H1 (cell line): ENCODE data around the gene THRB. TPM values are rescaled to one million over a fixed set of nuclear protein-coding genes. Genes with fewer than 3 reads are reported as not detected.

Experiments used
- CTCF ChIA-PET: fragments of 300-600 bp; sonication (Branson Sonifier 250); formaldehyde crosslinking; loops from one replicate; lab custom pipeline; 2021; ENCODE audit not compliant: partially characterized antibody; lab: Charles Lee
- POLR2A ChIA-PET: fragments of 300-600 bp; sonication (Branson Sonifier 250); formaldehyde crosslinking; loops from one replicate; lab custom pipeline; 2021; ENCODE audit warnings: inconsistent platforms; ENCODE audit not compliant: partially characterized antibody; lab: Charles Lee
- DNase-seq, 2 experiments: peaks; one replicate each; pipeline versions ENCODE4 v3.0.0 to v3.0.0-alpha.2; 2010 to 2022; ENCODE audit warnings: low spot score in 2 of 2, low read depth in 1 of 2, mixed read lengths in 1 of 2
- FAIRE-seq: peaks from 2 replicates; lab custom pipeline; 2011; peaks lifted over from hg19 to GRCh38; lab: Jason Lieb, UNC
- H2AFZ ChIP-seq: 2 replicates; pipeline ENCODE4 v1.8.1; 2012; ENCODE audit warnings: low read length, inconsistent platforms
- H2AK5ac ChIP-seq: 2 replicates; pipeline ENCODE4 v1.6.1; 2013; ENCODE audit warnings: low read depth, low read length
- H2BK120ac ChIP-seq: replicated peaks from 2 replicates; pipeline ENCODE3; 2013; ENCODE audit warnings: low read depth, low read length, inconsistent platforms
- H2BK12ac ChIP-seq: 2 replicates; pipeline ENCODE4 v1.6.1; 2013; ENCODE audit warnings: low read depth, low read length
- H2BK15ac ChIP-seq: 2 replicates; pipeline ENCODE4 v1.6.1; 2013; ENCODE audit warnings: low read length
- H2BK20ac ChIP-seq: 2 replicates; pipeline ENCODE4 v1.6.1; 2013; ENCODE audit warnings: low read length
- H2BK5ac ChIP-seq: 2 replicates; pipeline ENCODE4 v1.6.1; 2013; ENCODE audit warnings: low read depth, low read length
- H3K14ac ChIP-seq: 2 replicates; pipeline ENCODE4 v1.6.1; 2013; ENCODE audit warnings: inconsistent platforms; ENCODE audit not compliant: insufficient read length
- H3K18ac ChIP-seq: 2 replicates; pipeline ENCODE4 v1.6.1; 2013; ENCODE audit warnings: low read length; ENCODE audit errors: extremely low read depth
- H3K23ac ChIP-seq: 2 replicates; pipeline ENCODE4 v1.6.1; 2013; ENCODE audit warnings: inconsistent platforms; ENCODE audit not compliant: insufficient read length
- H3K23me2 ChIP-seq: 2 replicates; pipeline ENCODE4 v1.6.1; 2013; ENCODE audit warnings: low read depth, low read length
- H3K27ac ChIP-seq: 2 replicates; pipeline ENCODE4 v1.6.1; 2011; ENCODE audit warnings: low read depth, low read length, inconsistent platforms
- H3K27me3 ChIP-seq, 4 experiments: replicated peaks in 1 of 4; 1 replicate in 1 of 4; 2 replicates in 3 of 4; pipeline versions ENCODE4 v1.6.1 to v1.8.1; 2011 to 2013; ENCODE audit warnings: low read length in 3 of 4, mild to moderate bottlenecking in 3 of 4, inconsistent platforms in 2 of 4, mixed read lengths in 2 of 4, moderate library complexity in 1 of 4; ENCODE audit not compliant: control insufficient read depth in 3 of 4, insufficient read depth in 3 of 4; ENCODE audit errors: extremely low read depth in 1 of 4
- H3K36me3 ChIP-seq, 4 experiments: 2 replicates each; pipeline versions ENCODE4 v1.6.1 to v1.8.1; 2011 to 2013; ENCODE audit warnings: mild to moderate bottlenecking in 4 of 4, low read length in 3 of 4, moderate library complexity in 2 of 4, control low read depth in 1 of 4, inconsistent platforms in 1 of 4; ENCODE audit not compliant: insufficient read depth in 4 of 4, control insufficient read depth in 2 of 4
- H3K4ac ChIP-seq: replicated peaks from 2 replicates; pipeline ENCODE3; 2013; ENCODE audit warnings: low read length, low read depth, mixed read lengths, inconsistent platforms; ENCODE audit not compliant: insufficient read length
- H3K4me1 ChIP-seq, 4 experiments: replicated peaks in 1 of 4; 1 replicate in 1 of 4; 2 replicates in 3 of 4; pipeline versions ENCODE4 v1.6.1 to v1.8.1; 2011 to 2013; ENCODE audit warnings: low read length in 3 of 4, inconsistent platforms in 2 of 4, mixed read lengths in 1 of 4; ENCODE audit not compliant: insufficient read depth in 4 of 4, control insufficient read depth in 3 of 4
- H3K4me2 ChIP-seq, 2 experiments: 2 replicates each; pipeline versions ENCODE4 v1.6.1 to v1.8.1; 2011 to 2013; ENCODE audit warnings: low read depth in 2 of 2, low read length in 2 of 2, control low read depth in 1 of 2, inconsistent platforms in 1 of 2, mild to moderate bottlenecking in 1 of 2; ENCODE audit not compliant: insufficient read depth in 1 of 2
- H3K4me3 ChIP-seq, 4 experiments: fragments of 200-600, 300-600 bp in 1 of 4; sonication (generic), shearing (Covaris generic), sonication (Bioruptor Twin) in 1 of 4; 2 replicates each; pipeline versions ENCODE4 v1.5.1 to v1.8.1; 2011 to 2016; ENCODE audit warnings: low read length in 4 of 4, low read depth in 3 of 4, control low read depth in 2 of 4, inconsistent platforms in 2 of 4, mild to moderate bottlenecking in 2 of 4, mixed read lengths in 1 of 4, moderate library complexity in 1 of 4; ENCODE audit not compliant: insufficient read depth in 2 of 4; ENCODE audit errors: extremely low read depth in 1 of 4
- H3K56ac ChIP-seq: replicated peaks from 2 replicates; pipeline ENCODE3; 2013; ENCODE audit warnings: low read depth, mild to moderate bottlenecking, mixed read lengths, low read length, inconsistent platforms; ENCODE audit not compliant: insufficient read length
- H3K79me1 ChIP-seq: 2 replicates; pipeline ENCODE4 v1.6.1; 2013; ENCODE audit warnings: low read depth, low read length, control low read depth
- H3K79me2 ChIP-seq, 2 experiments: 2 replicates each; pipeline versions ENCODE4 v1.6.1 to v1.8.1; 2012 to 2013; ENCODE audit warnings: low read length in 2 of 2, mild to moderate bottlenecking in 2 of 2, inconsistent platforms in 1 of 2; ENCODE audit not compliant: insufficient read depth in 2 of 2, control insufficient read depth in 1 of 2
- H3K9ac ChIP-seq, 4 experiments: replicated peaks in 1 of 4; 1 replicate in 1 of 4; 2 replicates in 3 of 4; pipeline versions ENCODE4 v1.6.1 to v1.8.1; 2011 to 2013; ENCODE audit warnings: low read depth in 3 of 4, low read length in 3 of 4, control low read depth in 2 of 4, mild to moderate bottlenecking in 2 of 4, moderate library complexity in 2 of 4, inconsistent platforms in 1 of 4; ENCODE audit errors: extremely low read depth in 1 of 4
- H3K9me3 ChIP-seq, 2 experiments: 2 replicates each; pipeline versions ENCODE4 v1.6.1 to v1.8.1; 2012 to 2013; ENCODE audit warnings: mild to moderate bottlenecking in 2 of 2, moderate library complexity in 2 of 2, control low read depth in 1 of 2, inconsistent platforms in 1 of 2, low read depth in 1 of 2, low read length in 1 of 2, mixed read lengths in 1 of 2; ENCODE audit not compliant: insufficient read depth in 2 of 2
- H4K20me1 ChIP-seq, 2 experiments: replicated peaks in 1 of 2; 2 replicates each; pipeline versions ENCODE3 to v1.8.1; 2011 to 2013; ENCODE audit warnings: inconsistent platforms in 2 of 2, low read length in 2 of 2, mild to moderate bottlenecking in 1 of 2; ENCODE audit not compliant: insufficient read depth in 2 of 2, control insufficient read depth in 1 of 2
- H4K5ac ChIP-seq: 2 replicates; pipeline ENCODE4 v1.6.1; 2013; ENCODE audit warnings: low read length, low read depth, mixed read lengths, inconsistent platforms; ENCODE audit not compliant: insufficient read length
- H4K8ac ChIP-seq: 2 replicates; pipeline ENCODE4 v1.8.0; 2013; ENCODE audit warnings: mild to moderate bottlenecking, moderate library complexity, low read length, inconsistent platforms; ENCODE audit not compliant: insufficient read depth; ENCODE audit errors: extremely low read depth
- H4K91ac ChIP-seq: replicated peaks from 2 replicates; pipeline ENCODE3; 2013; ENCODE audit warnings: low read length, mixed read lengths, inconsistent platforms; ENCODE audit not compliant: insufficient read length
- ASH2L ChIP-seq: fragments of 200-600, 300-600 bp; sonication (generic); IDR thresholded peaks from one replicate; pipeline ENCODE4 v1.7.1; 2017; ENCODE audit warnings: low read length
- CBX8 ChIP-seq: fragments of 300-800, 300-1000 bp; sonication (generic); IDR thresholded peaks from 2 replicates; pipeline ENCODE4 v1.7.1; 2016; ENCODE audit warnings: low read depth, low read length, borderline replicate concordance
- CTBP2 ChIP-seq: IDR thresholded peaks from 2 replicates; pipeline ENCODE4 v1.7.0; 2011; ENCODE audit warnings: borderline replicate concordance, mild to moderate bottlenecking, moderate library complexity, mixed read lengths, low read length; ENCODE audit not compliant: insufficient read depth, insufficient read length
- CTCF ChIP-seq, 3 experiments: IDR thresholded peaks; 1 replicate in 2 of 3; 2 replicates in 1 of 3; pipeline versions ENCODE4 v1.5.1 to v1.6.1; 2011; ENCODE audit warnings: low read length in 3 of 3, mild to moderate bottlenecking in 3 of 3, inconsistent platforms in 2 of 3, low read depth in 1 of 3, moderate library complexity in 1 of 3; ENCODE audit not compliant: insufficient read depth in 1 of 3; ENCODE audit errors: control extremely low read depth in 1 of 3
- EP300 ChIP-seq, 2 experiments: IDR thresholded peaks; 1 replicate in 1 of 2; 2 replicates in 1 of 2; pipeline ENCODE4 v1.6.1; 2011 to 2012; ENCODE audit warnings: low read depth in 2 of 2, low read length in 2 of 2, mild to moderate bottlenecking in 2 of 2, borderline replicate concordance in 1 of 2, inconsistent platforms in 1 of 2, moderate library complexity in 1 of 2
- KDM4A ChIP-seq: IDR thresholded peaks from one replicate; pipeline ENCODE4 v1.7.1; 2012; ENCODE audit warnings: low read depth, mild to moderate bottlenecking, moderate library complexity, low read length, inconsistent platforms; ENCODE audit not compliant: severe bottlenecking
- MAFK ChIP-seq: IDR thresholded peaks from 2 replicates; pipeline ENCODE4 v1.6.1; 2012; ENCODE audit warnings: low read depth, mild to moderate bottlenecking, improper control_type of control experiment, low read length
- RFX5 ChIP-seq: IDR thresholded peaks from 2 replicates; pipeline ENCODE4 v1.6.1; 2011; ENCODE audit warnings: low read depth, low read length, improper control_type of control experiment, borderline replicate concordance
- SP2 ChIP-seq: IDR thresholded peaks from 2 replicates; pipeline ENCODE4 v1.6.1; 2012; ENCODE audit warnings: mild to moderate bottlenecking, low read length, inconsistent platforms
- TEAD4 ChIP-seq: IDR thresholded peaks from 2 replicates; pipeline ENCODE4 v1.6.1; 2012; ENCODE audit warnings: low read depth, low read length, inconsistent platforms, mixed read lengths
- WGBS, 2 experiments: shearing (Covaris generic) in 1 of 2; methylation state at CpG; one replicate each; pipeline versions ENCODE4 v1.1.6 to v1.1.7; 2013 to 2015; ENCODE audit warnings: low lambda C conversion rate in 2 of 2, mixed read lengths in 2 of 2, inconsistent platforms in 1 of 2, low coverage in 1 of 2, missing lambda C conversion rate in 1 of 2; ENCODE audit not compliant: insufficient replicate concordance in 2 of 2, insufficient coverage in 1 of 2, insufficient read length in 1 of 2; ENCODE audit errors: extremely low coverage in 1 of 2, missing lambda C conversion rate in 1 of 2; 5-methylcytosine and 5-hydroxymethylcytosine counted together
- polyA plus RNA-seq, 7 experiments: library from polyadenylated mRNA; depleted of rRNA in 3 of 7; stranded (reverse) in 5 of 7; unstranded in 2 of 7; fragments of >200 nt in 5 of 7; fragments of 200-250 nt in 2 of 7; gene quantifications; 1 replicate in 5 of 7; 2 replicates in 1 of 7; 4 replicates in 1 of 7; pipeline versions ENCODE4 v1.2.1 to v1.2.3, GENCODE V29; 2011 to 2013; ENCODE audit warnings: missing spikeins in 2 of 7, mixed read lengths in 2 of 7
- total RNA-seq: library from RNA; stranded (reverse); fragmentation: NEBNext Ultra II Directional; extraction: Animal tissue kit (Norgen Biotek cat#: 25700); gene quantifications from 2 replicates; pipeline ENCODE4 v1.2.1, GENCODE V29; 2021

Gene THRB
- total and polyA plus RNA-seq, 2 of the 8 experiments (the other 6 are each of a cell fraction or from before 2014, with no cell fraction given): 0.98 to 3.9 TPM

- no peaks in the 10 kb centered on the region for H3K36me3 ChIP-seq
- H3K4ac ChIP-seq: no peak overlapping the region
- no peak for DNase-seq
- H2BK120ac ChIP-seq: no peak overlapping the region
- H3K79me1 ChIP-seq: no peaks in the 10 kb centered on the region
- no peak overlapping the region for H3K18ac ChIP-seq
- H3K27ac ChIP-seq: no peak overlapping the region
- no peak overlapping the region for H4K91ac ChIP-seq
- no peak overlapping the region for H2BK20ac ChIP-seq
- no peak overlapping the region for H3K4me2 ChIP-seq
- H3K79me2 ChIP-seq: no peaks in the 10 kb centered on the region
- 89% methylated on average over 2 of the region's 2 CpGs; no CpG with 5 or more reads in 1 of the 2 experiments for WGBS, 2 experiments
- no peak overlapping the region for H3K4me3 ChIP-seq
- peaks cover 0 to 4% (median 0%) of the 10 kb centered on the region in 4 experiments; a peak in 1 of 7 replicates for H3K4me1 ChIP-seq
- H4K8ac ChIP-seq: no peak overlapping the region
- no peak overlapping the region for H3K9ac ChIP-seq
- H2AK5ac ChIP-seq: no peak overlapping the region
- FAIRE-seq: no peak
- no peak overlapping the region for H2BK15ac ChIP-seq
- no peak overlapping the region for H3K14ac ChIP-seq
- no peaks in the 10 kb centered on the region for H3K23me2 ChIP-seq
- TF ChIP-seq CBX8 (no peak), SP2 (no peak), TEAD4 (no peak), EP300 (IDR thresholded peaks at IDR 0.05; ENCODE audit: borderline replicate concordance in 1 of 2, low read depth in 2 of 2, low read length in 2 of 2) (no peak), RFX5 (no peak), CTBP2 (no peak), KDM4A (no peak), ASH2L (no peak), CTCF (IDR thresholded peaks at IDR 0.05; ENCODE audit: control extremely low read depth in 1 of 3, insufficient read depth in 1 of 3, low read depth in 1 of 3, low read length in 3 of 3) (no peak), MAFK (no peak)
- POLR2A ChIA-PET: no interaction called here
- H3K56ac ChIP-seq: no peak overlapping the region
- no peak overlapping the region for H2BK5ac ChIP-seq
- H2BK12ac ChIP-seq: no peak overlapping the region
- CTCF ChIA-PET: no interaction called here
- no peaks in the 10 kb centered on the region for H4K20me1 ChIP-seq
- no peak overlapping the region for H2AFZ ChIP-seq
- no peaks in the 10 kb centered on the region for H3K27me3 ChIP-seq
- no peaks in the 10 kb centered on the region for H3K9me3 ChIP-seq
- H3K23ac ChIP-seq: no peak overlapping the region
- H4K5ac ChIP-seq: no peak overlapping the region
These were observed 192.3 kb downstream of the THRB start for GRCh38 chr3:24302396-24302795.
